Fibroblast of villous mesenchyme (primary cell): Measurements from ENCODE around the gene BMF. TPM values are rescaled to one million over a fixed set of nuclear protein-coding genes. Genes with fewer than 3 reads are reported as not detected.

Experiments used
- DNase-seq: peaks from one replicate; pipeline ENCODE4 v3.0.0-alpha.2; 2010; ENCODE audit warnings: low read depth
- H3K4me3 ChIP-seq: 2 replicates; pipeline ENCODE4 v1.5.1; 2011; ENCODE audit warnings: low read depth, mild to moderate bottlenecking, low read length
- total RNA-seq: library from RNA; depleted of rRNA; stranded (reverse); fragments of >200 nt; gene quantifications from 2 replicates; pipeline ENCODE4 v1.2.3, GENCODE V29; 2012
- TF ChIP-seq, protein P1 (sequence below): IDR thresholded peaks from 2 replicates; pipeline ENCODE4 v1.5.1; 2012; ENCODE audit warnings: low read depth, mild to moderate bottlenecking, low read length; ENCODE audit not compliant: insufficient read depth

The BMF gene
- total RNA-seq, 1 donor: 0.86 TPM

GRCh38 chr15:40064231-40064894 lies 44.3 kb downstream of the BMF start:
- TF ChIP-seq, protein P1, sequence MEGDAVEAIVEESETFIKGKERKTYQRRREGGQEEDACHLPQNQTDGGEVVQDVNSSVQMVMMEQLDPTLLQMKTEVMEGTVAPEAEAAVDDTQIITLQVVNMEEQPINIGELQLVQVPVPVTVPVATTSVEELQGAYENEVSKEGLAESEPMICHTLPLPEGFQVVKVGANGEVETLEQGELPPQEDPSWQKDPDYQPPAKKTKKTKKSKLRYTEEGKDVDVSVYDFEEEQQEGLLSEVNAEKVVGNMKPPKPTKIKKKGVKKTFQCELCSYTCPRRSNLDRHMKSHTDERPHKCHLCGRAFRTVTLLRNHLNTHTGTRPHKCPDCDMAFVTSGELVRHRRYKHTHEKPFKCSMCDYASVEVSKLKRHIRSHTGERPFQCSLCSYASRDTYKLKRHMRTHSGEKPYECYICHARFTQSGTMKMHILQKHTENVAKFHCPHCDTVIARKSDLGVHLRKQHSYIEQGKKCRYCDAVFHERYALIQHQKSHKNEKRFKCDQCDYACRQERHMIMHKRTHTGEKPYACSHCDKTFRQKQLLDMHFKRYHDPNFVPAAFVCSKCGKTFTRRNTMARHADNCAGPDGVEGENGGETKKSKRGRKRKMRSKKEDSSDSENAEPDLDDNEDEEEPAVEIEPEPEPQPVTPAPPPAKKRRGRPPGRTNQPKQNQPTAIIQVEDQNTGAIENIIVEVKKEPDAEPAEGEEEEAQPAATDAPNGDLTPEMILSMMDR: no peak
- DNase-seq: peak; percentile 53
- H3K4me3 ChIP-seq: no peak overlapping the region

DNA sequence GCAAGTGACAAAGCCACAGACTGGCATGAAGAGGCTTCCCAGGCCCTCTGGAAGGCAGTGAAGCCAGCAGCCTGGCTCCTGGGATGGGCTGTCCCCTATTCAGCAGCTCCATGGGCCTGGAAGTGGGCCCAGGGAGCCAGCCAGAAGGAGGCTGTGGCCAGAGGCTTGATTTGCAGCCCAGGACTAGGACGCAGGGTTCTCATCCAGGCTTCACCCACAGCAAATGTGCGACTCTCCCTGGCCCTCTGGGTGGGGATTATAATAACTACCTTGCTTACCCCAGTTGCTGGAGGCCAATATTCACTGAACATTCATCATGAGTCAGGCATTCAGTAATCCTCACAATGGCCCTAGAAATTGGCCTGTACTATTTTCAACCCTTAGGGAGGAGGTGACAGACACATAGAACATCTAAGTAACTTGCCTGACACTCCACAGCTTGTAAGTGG lies 45.1 kb downstream of the BMF start:
- no peak for DNase-seq
- TF ChIP-seq, protein P1: no peak
- H3K4me3 ChIP-seq: no peak overlapping the region

DNA sequence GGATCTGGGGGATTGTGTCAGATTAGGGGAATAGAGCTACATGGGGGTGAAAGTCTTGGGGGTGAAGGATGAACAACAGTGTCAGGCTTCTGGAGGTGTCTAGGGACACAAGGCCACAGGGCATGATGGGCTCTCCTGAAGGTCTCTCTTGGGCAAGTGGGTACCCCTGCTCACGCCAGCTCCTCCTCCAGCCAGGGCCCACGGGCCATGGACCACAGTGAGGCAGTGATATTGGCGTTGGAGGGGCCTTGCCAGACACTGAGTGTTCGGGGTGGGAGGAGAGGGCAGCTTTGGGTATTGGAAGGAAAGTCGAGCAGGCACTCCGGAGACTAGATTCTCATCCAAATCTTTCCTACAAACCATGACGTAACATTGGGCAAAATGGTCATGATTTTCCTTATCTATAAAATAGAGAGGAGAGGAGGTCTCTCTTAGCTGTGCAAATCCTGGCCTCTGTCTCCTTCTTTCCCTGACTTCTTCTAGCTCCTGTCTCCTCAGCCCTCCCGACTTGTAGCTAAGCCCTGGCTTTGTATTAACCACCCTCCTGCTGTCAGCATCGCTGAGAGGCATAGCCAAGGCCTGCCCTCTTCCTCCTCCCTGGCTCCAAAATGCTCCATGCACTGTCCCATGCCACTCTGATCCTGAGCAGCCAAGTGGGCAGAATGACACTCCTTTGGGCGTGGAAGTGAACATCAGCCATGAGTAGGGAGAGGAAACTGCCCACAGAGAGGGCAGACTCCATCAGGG lies 45.7 kb downstream of the BMF start:
- DNase-seq: no peak
- H3K4me3 ChIP-seq: no peak overlapping the region
- TF ChIP-seq, protein P1: no peak

GRCh38 chr15:40061212-40061901 lies 47.3 kb downstream of the BMF start:
- H3K4me3 ChIP-seq: no peak overlapping the region
- TF ChIP-seq, protein P1: no peak
- no peak for DNase-seq

GRCh38 chr15:40060236-40060961 lies 48.3 kb downstream of the BMF start:
- no peak for DNase-seq
- no peak overlapping the region for H3K4me3 ChIP-seq
- TF ChIP-seq, protein P1: no peak

GRCh38 chr15:40059821-40060220 lies 48.9 kb downstream of the BMF start:
- H3K4me3 ChIP-seq: no peak overlapping the region
- DNase-seq: no peak
- TF ChIP-seq, protein P1: no peak
